GM08714 (cell line): ENCODE measurements around the gene ATP6V0B.
A peak's percentile ranks its signal among the peaks of the same experiment; 100 is the strongest.

ENCODE experiments used
- H3K4me3 ChIP-seq: fragments of 200-500 bp; sonication (Bioruptor generic); 2 replicates; pipeline ENCODE4 v1.5.1; 2014; ENCODE audit warnings: mild to moderate bottlenecking, low read length, inconsistent platforms
- ZNF274 ChIP-seq: IDR thresholded peaks from 2 replicates; pipeline ENCODE4 v1.6.1; 2012; ENCODE audit warnings: mild to moderate bottlenecking, low read depth, low read length

The ATP6V0B gene

DNA sequence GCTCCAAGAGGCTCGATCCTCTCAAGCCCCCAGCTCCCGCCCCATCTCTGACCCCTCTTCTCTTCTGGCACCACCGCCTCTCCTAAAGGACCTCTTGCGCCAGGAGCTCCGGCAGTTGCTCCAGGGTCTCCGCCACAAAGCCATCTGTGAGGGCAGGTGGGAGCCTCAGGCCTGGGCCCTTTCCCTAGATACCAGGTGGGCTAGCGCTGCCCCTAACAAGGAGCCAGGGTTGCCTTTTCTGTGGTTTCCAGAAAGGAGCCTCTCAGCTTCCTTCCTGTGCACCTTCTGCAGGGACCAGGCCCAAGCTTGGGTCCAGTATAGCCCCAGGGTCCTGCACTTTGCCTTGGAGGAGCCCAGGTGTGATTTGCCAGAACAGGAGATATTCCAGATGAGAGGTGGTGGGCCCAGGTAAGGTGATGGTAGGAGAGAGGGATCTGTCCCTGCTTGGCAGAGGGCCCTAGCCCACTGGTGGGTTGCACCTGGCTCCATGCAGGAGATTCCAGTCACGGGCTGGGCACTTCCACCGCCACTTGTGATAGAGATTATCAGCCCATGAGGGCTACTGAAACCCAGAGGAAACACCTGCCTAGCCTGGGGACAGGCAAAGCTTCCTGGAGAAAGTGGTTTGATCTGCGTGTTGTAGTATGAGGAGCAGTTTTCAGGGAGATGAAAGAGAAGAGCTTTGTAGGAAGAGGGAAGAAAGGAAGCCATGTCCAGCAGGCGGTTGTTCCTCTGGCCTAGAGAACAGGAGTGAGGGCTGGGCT is 17.7 kb downstream of the ATP6V0B start:
- peak overlapping the region; percentile 73; the same call in 1 of the 2 replicates for H3K4me3 ChIP-seq
- TF ChIP-seq ZNF274 = no peak

DNA sequence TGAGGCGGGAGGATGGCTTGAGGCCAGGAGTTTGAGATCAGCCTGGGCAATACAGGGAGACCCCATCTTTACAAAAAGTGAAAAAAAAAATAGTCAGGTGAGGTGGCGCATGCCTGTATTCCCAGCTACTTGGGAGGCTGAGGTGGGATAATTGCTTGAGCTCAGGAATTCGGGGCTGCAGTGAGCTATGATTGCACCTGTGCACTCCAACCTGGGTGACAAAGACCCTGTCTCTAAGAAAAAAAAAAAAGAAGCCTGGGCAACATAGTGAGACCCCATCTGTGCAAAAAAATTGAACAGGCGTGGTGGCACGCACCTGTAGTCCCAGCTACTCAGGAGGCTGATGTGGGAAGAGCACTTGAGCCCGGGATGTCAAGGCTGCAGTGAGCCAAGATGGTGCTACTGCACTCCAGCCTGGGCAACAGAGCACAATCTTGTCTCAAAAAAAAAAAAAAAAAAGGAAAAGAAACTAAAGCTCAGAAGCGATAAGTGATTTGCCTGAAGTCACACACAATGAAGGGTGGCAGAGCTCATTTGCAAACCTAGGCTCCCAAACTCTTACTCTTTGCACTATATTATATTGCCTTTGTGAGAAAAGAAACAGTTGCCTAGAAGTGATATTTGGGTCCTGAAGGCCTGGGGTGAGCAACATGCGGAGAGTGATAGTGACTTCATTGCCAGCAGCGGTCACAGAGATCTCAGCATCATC is 18.6 kb downstream of the ATP6V0B start:
- H3K4me3 ChIP-seq = no peak overlapping the region
- no peak for TF ChIP-seq ZNF274

DNA sequence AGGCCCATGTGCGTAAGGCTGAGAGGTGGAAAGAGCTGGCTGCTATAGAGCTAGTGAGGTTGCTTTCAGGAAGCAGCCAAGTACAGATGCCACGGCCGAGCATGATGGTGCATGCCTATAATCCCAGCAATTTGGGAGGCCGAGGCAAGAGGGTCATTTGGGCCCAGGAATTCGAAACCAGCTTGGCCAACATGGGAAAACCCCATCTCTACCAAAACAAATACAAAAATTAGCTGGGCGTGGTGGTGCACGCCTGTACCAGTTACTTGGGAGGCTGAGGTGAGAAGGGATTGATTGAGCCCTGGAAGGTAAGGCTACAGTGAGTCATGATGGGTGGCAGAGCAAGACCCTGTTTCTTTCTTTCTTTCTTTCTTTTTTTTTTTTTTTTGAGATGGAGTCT is 19.3 kb downstream of the ATP6V0B start:
- H3K4me3 ChIP-seq = no peak overlapping the region
- no peak for TF ChIP-seq ZNF274

DNA sequence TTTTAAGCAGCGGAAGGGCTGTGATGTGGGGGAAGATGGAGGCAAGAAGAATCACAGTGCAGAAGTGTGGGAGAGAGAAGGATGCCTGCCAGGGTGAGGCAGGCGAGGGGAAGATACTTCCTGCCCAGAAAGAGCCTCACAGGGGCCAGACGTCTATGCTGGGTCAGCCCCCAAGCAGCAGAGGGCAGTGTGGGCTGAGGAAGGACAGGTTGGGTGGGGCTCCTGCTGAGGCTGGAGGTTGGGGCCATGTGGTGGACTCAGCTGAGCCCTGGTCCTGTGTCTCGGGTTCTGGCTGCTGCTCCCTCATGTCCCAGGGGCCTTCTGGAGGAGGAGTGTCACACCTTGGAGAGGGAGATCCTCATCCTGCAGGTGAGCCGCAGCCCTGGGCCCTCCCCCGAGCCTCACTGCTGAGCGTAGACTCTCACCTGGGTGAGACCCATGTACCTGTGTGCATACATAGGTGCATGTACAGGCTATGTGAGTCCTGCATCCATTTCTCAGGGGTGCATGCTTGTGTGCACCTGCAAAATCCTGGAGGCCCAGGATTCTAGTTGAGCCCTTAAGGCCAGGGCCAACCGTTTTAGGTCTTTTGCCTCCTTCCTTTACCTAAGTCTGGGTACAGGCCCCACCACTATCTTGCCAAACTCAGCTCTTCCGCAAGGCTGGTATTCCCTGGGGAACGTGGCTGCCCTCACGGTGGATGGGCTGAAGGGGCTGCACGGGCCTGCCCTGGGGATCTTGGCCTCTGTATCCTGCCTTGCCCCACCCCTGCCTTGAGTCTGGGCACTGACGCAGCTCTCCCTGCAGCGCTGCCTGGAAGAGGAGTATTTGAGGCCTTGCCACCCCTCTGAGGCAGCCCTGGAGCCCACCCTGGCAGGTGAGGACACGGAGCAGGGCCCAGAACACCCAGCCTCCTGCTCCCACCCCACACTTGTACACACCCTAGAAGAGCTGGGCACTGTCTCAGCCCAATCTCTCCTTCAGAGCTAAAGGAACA is 20.3 kb downstream of the ATP6V0B start:
- no peak for TF ChIP-seq ZNF274
- no peak overlapping the region for H3K4me3 ChIP-seq

DNA sequence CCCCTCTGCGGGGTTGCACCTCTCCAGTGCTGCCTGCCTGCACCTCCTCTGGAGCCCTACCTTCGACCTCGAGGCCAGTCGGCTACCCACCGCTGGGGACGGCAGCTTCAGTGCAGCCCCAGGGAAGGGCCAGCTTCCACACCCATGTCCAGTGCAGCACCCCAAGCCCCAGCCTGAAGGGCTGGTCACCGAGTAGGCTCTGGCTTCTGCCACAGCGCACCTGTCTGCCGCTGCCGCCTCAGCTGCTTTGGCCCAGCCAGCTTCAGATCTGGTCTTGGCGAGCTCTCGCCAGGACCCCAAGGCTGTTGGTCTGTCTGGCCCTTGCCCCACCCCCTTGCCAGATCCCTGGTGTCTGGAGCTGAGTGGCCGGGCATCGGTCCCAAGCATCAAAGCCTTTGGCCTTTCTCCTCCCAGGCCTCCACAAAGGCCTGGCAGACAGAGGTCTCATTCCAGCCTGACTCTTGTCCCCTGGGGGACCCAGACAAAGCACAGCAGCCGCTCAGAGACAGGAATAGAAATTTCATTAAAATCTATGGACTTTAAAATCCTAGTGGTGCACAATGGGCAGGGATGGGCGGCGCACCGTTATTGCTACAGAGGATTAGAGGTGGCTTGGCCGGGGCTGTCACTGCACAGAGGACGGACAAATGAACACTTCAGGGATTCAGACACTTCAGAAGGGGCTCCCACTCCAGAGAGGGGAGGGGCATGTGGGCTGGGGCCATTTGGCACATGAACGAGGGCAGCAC is 21.4 kb downstream of the ATP6V0B start:
- no peak for TF ChIP-seq ZNF274
- H3K4me3 ChIP-seq = no peak overlapping the region

DNA sequence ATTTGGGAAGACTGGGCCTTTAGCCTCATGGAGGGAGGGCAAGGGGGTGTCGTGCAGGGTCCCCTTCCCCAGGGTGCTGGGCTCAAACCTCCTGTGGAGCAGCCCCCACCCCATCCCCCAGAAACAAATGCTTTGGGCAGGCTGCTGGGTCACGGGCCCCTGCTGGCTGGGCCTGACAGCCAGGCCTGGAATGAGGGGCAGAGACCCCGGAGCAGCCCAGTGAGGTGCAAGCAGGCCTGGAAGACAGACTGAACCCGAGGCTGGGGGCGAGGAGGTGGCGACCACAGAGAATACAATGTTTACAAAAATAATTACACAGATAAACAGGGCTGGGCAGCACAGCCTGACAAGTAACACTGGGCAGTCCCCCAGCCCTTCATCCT is 22.0 kb downstream of the ATP6V0B start:
- no peak overlapping the region for H3K4me3 ChIP-seq
- TF ChIP-seq ZNF274 = no peak

DNA sequence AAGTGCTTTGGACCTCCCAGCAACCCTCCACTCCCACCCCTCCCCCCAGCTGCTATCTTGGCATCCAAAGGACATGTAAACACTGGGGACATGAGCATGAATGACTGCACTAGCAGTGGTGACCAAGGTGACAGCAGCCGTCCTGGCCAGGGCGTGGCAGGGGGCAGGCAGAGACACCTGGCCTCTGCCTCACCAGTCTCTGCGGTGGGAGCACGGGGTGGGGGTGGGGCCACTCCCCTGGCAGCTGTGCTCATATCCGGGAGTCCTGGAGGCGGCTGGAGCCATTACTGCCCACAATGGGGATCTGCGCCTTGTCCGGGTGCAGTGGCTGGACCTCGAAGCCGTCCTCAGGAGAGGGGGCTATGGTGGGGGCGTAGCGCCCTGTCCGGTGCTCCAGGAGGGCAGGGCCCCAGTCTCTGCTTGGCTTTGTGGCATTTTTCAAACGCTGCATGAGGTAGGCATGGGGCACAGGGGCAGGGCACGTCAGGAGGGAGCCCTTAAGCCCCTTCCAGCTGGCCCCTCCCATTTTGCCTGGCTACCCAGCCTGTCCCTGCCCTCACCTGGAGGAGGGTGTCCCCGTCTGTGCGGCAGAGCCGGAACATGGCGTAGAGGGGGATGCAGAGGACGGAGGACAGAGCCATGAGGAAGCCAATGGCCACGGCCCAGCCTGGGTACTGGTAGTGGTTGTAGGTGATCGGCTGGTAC is 22.7 kb downstream of the ATP6V0B start:
- no peak for TF ChIP-seq ZNF274
- no peak overlapping the region for H3K4me3 ChIP-seq

DNA sequence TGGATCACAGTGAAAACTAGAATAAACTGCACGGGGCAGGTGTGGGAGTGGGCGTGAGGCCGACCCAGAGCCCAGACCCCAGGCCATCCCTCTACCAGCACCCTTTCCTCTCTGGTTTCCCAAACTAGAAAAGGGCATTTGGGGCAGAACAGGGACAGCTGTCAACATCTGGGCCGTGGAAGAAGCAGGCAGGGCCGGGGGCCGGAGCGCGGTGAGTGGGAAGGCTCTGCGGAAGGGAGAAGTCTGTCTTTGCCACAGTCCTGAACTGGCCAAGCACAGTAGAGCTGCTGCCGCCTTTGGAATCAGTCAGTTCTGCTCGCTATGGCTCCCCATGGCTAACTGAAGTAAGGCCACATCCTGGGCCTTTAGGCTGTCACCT is 23.2 kb downstream of the ATP6V0B start:
- TF ChIP-seq ZNF274 = no peak
- no peak overlapping the region for H3K4me3 ChIP-seq

DNA sequence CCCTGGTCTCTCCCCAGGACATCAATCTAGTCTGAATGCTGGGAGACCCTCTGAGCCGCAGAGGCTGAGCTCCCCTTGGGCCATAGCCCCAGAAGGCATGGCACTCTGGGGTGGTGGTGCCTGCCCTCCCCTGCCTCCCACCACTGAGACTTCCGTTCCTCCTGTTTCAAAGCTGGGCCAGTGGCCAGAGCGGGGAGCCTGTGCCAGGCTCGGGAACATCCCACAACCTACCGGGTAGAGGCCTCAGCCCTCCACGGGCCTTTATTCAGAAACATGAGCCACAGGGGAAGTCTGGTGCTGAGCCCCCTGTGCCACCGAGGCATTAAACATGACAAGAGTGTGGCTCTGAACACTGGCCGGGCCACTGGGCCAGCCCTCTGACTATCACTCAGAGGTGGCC is 24.7 kb downstream of the ATP6V0B start:
- TF ChIP-seq ZNF274 = no peak
- H3K4me3 ChIP-seq = no peak overlapping the region

DNA sequence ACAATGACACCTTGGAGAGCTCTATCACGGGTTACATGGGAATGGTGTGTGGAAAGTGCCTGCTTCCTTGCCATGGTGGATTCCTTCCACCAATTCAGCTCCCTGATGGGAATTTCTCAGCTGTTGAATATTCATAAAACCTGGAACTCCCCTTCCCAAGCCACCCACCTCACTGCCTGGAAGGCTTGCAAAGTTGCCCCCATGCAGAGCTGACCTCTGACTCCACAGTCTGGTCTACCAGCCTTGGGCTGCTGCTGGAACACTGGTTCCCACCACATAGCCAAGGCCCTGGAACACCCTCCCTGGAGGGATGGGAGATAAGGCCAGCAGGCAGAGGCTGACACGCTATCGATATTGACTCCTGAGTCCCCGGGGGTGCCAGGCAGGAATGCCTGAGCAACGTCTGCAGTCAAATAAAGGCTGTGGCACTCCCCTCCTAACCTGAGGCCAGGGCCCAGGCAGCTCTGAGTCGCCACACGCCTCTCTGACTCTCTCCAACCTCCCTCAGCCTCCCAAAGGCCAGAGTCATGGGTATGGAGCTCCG is 25.4 kb downstream of the ATP6V0B start:
- no peak overlapping the region for H3K4me3 ChIP-seq
- no peak for TF ChIP-seq ZNF274

DNA sequence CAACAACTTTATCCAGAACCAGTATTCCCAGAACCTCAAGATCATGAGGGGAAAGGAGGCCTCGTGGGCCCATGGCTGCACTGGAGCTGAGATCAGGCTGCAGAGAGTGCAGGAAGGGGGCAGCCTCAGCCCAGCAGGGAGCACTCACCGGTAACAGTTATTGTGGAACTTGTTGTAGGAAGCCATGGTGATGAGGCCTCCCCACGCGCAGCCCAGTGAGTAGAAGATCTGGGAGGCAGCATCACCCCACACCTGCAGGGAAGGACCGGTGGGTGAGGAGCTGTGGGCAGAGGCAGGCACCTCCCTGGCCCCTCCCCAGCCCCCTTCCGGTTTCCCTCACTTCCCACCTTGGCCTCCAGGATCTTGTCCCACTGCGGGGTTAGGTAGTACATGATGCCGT is 27.4 kb downstream of the ATP6V0B start:
- TF ChIP-seq ZNF274 = no peak
- no peak overlapping the region for H3K4me3 ChIP-seq

DNA sequence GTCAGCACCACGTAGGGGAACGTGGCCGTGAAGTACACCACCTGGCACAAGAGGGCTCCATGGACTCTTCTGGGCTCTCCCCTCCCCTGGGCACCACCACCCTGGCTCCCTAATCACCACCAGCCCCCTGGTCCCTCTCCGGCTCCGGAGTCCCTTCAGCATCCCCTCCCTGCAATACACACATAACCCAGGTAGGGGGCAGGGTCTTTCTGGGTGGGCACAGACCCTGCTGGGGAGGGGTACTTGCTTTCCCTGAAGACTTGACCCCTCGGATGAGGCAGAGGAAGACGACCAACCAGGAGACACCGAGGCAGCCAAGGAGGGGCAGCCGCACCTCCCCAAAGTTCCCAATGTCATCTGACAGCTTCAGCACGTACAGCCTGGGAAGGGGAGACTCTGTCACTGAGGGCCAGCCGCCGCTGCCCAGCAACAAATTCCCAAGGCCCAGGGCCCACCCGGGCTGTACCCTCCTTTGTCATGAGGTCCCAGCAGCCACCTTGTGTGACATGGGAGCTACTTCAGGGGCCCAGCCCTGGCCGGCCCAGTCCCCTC is 27.9 kb downstream of the ATP6V0B start:
- TF ChIP-seq ZNF274 = no peak

DNA sequence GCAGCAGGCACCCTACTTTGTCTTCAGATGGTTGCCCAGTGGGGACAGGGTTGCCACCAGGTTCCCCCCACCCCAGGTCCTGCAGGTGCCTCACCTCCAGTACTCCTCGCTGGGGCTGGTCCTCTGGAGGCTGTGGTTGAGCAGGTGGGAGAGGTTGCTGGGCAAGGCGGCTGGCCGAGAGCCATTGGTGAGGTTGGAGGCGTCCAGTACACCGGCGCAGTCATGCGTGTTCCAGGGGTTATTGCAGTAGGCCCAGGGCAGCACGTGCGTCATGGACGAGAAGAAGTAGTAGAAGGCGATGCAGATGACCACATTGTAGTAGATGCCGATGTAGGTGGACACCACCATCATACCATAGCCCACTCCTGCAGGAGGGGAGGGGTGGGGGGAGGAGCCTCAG is 33.5 kb downstream of the ATP6V0B start:
- no peak overlapping the region for H3K4me3 ChIP-seq
- TF ChIP-seq ZNF274 = no peak

More for the DNA sequence above, 27.9 kb downstream of the ATP6V0B start:
- no peak overlapping the region for H3K4me3 ChIP-seq
